ENCODE data around the gene ADCK2.

DNA sequence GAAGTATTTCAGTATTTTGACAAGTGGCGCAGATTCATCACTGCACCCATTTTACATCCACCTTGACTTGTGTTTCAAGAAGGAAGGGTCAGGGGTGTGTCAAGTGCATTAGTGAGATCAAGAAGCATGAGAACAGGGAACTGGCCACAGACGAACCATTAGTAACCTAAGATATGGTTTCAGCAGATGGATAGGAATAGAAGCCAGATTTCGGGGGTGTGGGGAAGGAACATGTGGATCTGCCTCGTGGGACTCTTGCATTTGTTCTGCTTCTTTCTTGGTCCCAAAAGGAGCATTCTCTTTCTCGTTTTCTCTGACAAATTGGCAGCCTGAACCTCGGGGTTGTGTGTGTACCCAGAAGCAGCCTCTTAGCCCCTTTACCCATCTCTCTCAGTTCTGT is 41.7 kb upstream of the ADCK2 start:
- TF ChIP-seq SUZ12 (IDR thresholded peaks at IDR 0.05; ENCODE audit: extremely low read depth, insufficient read depth, insufficient read length) (no peak), YY1 (IDR thresholded peaks at IDR 0.05; ENCODE audit: insufficient read depth, insufficient read length) (no peak), ZNF274 (IDR thresholded peaks at IDR 0.05; ENCODE audit: low read depth, low read length) (no peak)
